Measurements from ENCODE around the gene HHAT.

DNA sequence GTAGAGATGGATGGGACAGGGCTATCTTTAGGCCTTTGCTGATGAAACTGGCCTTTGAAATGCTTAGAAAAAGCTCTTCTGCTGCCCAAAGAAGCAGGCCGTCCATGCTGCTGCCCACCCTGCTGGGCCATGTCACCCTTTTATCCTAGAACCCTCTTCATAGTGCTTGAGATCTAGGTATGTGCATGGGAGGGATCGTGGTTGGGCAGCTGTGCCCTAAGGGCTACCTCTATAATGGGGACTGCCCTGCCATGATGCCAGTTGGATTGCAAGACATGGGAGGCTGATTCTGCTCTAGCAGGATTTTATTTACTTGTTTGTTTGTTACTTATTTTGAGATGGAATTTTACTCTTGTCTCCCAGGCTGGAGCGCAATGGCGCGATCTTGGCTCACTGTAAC lies 69.0 kb downstream of the HHAT start:
- TF ChIP-seq, protein P1, sequence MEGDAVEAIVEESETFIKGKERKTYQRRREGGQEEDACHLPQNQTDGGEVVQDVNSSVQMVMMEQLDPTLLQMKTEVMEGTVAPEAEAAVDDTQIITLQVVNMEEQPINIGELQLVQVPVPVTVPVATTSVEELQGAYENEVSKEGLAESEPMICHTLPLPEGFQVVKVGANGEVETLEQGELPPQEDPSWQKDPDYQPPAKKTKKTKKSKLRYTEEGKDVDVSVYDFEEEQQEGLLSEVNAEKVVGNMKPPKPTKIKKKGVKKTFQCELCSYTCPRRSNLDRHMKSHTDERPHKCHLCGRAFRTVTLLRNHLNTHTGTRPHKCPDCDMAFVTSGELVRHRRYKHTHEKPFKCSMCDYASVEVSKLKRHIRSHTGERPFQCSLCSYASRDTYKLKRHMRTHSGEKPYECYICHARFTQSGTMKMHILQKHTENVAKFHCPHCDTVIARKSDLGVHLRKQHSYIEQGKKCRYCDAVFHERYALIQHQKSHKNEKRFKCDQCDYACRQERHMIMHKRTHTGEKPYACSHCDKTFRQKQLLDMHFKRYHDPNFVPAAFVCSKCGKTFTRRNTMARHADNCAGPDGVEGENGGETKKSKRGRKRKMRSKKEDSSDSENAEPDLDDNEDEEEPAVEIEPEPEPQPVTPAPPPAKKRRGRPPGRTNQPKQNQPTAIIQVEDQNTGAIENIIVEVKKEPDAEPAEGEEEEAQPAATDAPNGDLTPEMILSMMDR (IDR thresholded peaks at IDR 0.05; ENCODE audit: low read length) = no peak
- no peak for TF ChIP-seq EZH2 (IDR thresholded peaks at IDR 0.05; ENCODE audit: borderline replicate concordance, low read length)

Measured in OCI-LY1 (cell line).